Measurements from ENCODE around the gene OR6M1. TPM values are rescaled to one million over a fixed set of nuclear protein-coding genes. Genes with fewer than 3 reads are reported as not detected.

OR6M1 gene
- total RNA-seq, 1 donor from 2014 or later = not detected

DNA sequence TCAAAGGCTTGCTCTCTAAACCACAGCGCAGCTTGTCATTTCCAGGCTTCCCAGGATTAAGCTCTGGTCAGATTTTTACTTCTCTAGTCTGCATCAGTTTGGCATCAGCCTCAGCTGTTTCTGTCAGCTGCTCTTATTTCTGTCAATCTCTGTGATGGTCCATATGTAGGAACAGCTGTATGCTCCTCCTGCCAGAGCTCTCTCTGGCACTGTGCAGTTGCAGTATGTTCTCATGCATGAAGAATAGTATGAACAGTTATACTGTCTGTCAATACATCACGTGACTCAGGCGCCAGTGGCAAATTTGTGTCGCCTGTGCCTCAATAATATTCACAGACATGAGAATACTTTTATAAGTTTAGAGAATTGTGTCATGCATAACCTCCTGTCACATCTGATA lies 6.7 kb downstream of the OR6M1 start:
- Histone ChIP-seq H3K36me3 (no peaks in the 10 kb centered on the region), H3K4me1 (no peaks in the 10 kb centered on the region), H3K9me3 (no peaks in the 10 kb centered on the region), H3K4me3 (no peak overlapping the region), H3K27me3 (no peaks in the 10 kb centered on the region), H3K27ac (no peak overlapping the region)
- DNase-seq (ENCODE audit: extremely low spot score in 2 of 2) = no peak
- intact Hi-C loops (cut with DNase I) = no loop called here
- TF ChIP-seq, protein P1, sequence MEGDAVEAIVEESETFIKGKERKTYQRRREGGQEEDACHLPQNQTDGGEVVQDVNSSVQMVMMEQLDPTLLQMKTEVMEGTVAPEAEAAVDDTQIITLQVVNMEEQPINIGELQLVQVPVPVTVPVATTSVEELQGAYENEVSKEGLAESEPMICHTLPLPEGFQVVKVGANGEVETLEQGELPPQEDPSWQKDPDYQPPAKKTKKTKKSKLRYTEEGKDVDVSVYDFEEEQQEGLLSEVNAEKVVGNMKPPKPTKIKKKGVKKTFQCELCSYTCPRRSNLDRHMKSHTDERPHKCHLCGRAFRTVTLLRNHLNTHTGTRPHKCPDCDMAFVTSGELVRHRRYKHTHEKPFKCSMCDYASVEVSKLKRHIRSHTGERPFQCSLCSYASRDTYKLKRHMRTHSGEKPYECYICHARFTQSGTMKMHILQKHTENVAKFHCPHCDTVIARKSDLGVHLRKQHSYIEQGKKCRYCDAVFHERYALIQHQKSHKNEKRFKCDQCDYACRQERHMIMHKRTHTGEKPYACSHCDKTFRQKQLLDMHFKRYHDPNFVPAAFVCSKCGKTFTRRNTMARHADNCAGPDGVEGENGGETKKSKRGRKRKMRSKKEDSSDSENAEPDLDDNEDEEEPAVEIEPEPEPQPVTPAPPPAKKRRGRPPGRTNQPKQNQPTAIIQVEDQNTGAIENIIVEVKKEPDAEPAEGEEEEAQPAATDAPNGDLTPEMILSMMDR (IDR thresholded peaks at IDR 0.05) = no peak

DNA sequence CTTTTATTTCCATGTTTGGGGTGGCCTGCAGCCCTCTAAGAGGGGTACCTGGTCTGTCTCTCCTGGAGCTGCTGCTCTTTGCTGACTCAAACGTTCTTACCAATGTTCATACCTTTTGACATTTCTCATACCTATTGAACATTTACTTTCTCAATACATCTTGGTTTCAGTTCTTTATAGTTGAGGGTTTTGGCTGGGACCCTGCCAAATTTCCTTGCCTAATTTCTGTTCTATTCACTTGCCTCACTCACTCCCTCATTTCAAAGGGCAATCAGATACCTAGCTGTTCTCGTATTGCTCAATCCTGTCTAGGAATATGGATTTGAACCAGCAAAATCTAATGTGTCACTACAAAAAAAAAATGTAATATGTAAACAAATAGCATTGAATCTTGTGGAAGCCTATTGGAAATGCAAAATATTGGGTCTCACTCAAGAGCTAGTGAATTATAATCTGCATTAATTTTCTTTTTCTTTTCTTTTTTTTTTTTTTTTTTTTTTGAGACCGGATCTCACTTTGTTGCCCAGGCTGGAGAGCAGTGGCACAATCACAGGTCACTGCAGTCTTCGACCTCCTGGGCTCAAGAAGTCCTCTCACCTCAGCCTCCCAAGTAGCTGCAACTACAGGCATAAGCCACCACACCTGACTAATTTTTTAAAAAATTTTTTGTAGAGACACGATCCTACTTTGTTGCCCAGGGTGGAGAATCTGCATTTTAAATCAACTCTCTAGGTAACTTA lies 7.5 kb downstream of the OR6M1 start:
- H3K4me3 ChIP-seq = no peak overlapping the region
- no peaks in the 10 kb centered on the region for H3K36me3 ChIP-seq
- H3K27me3 ChIP-seq = no peaks in the 10 kb centered on the region
- TF ChIP-seq POLR2AphosphoS5 (IDR thresholded peaks at IDR 0.05; ENCODE audit: insufficient read depth in 1 of 2, low read depth in 1 of 2) (no peak), POLR2A (IDR thresholded peaks at IDR 0.05) (no peak)
- TF ChIP-seq, protein P1 (IDR thresholded peaks at IDR 0.05) = no peak
- intact Hi-C loops (cut with DNase I) = no loop called here
- H3K27ac ChIP-seq = no peak overlapping the region
- H3K9me3 ChIP-seq = no peaks in the 10 kb centered on the region
- no peak for DNase-seq (ENCODE audit: extremely low spot score in 2 of 2)
- no peaks in the 10 kb centered on the region for H3K4me1 ChIP-seq

DNA sequence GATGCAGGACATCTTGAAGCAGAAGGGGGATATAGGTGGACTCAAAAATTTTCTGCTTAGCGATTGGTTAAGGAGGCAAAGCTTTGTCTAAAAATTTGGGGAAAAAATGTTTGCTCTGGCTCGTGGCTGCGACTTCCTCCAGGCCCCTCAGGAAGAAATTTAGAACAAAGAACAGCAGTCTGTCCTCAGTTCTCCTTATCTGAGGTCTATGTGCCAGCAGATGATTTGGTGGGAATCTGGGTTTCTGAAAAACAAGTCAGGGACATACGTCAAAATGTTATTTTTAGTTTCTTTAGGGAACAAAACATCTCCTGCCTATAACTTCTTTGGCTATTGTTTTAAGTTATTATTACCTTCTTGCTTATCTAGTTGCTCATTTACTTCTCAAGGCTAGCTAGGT lies 8.1 kb downstream of the OR6M1 start:
- Histone ChIP-seq H3K4me1 (no peaks in the 10 kb centered on the region), H3K9me3 (no peaks in the 10 kb centered on the region), H3K4me3 (no peak overlapping the region), H3K27ac (no peak overlapping the region), H3K36me3 (no peaks in the 10 kb centered on the region), H3K27me3 (no peaks in the 10 kb centered on the region)
- TF ChIP-seq, protein P1 (IDR thresholded peaks at IDR 0.05) = no peak
- no peak for TF ChIP-seq POLR2A (IDR thresholded peaks at IDR 0.05)
- no peak for TF ChIP-seq POLR2AphosphoS5 (IDR thresholded peaks at IDR 0.05; ENCODE audit: insufficient read depth in 1 of 2, low read depth in 1 of 2)
- DNase-seq (ENCODE audit: extremely low spot score in 2 of 2) = no peak
- intact Hi-C loops (cut with DNase I) = no loop called here

DNA sequence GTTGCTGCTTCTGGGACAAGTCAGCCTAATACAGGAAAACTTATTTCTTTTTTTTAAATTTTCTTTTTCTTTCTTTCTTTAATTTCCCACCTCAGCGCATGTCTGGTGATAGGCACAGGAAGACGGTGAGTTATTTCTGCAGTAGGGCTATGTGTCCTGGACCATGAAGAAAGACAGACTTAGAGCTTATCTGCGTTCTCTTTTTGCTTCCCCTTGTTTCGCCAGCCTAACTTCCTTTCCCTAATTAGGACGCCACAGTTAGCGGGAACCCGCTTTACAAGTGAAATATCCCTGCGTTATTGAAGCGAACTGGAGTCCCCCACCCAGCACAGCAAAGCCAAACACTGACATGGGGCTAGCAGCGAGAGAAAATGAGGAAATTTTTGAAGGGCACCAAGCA lies 8.6 kb downstream of the OR6M1 start:
- Histone ChIP-seq H3K27ac (no peak overlapping the region), H3K4me3 (no peak overlapping the region), H3K27me3 (no peaks in the 10 kb centered on the region), H3K9me3 (no peaks in the 10 kb centered on the region), H3K4me1 (no peaks in the 10 kb centered on the region), H3K36me3 (no peaks in the 10 kb centered on the region)
- TF ChIP-seq, protein P1 (IDR thresholded peaks at IDR 0.05) = no peak
- TF ChIP-seq POLR2A (IDR thresholded peaks at IDR 0.05) = no peak
- no peak for TF ChIP-seq POLR2AphosphoS5 (IDR thresholded peaks at IDR 0.05; ENCODE audit: insufficient read depth in 1 of 2, low read depth in 1 of 2)
- intact Hi-C loops (cut with DNase I) = no loop called here
- DNase-seq (ENCODE audit: extremely low spot score in 2 of 2) = no peak

DNA sequence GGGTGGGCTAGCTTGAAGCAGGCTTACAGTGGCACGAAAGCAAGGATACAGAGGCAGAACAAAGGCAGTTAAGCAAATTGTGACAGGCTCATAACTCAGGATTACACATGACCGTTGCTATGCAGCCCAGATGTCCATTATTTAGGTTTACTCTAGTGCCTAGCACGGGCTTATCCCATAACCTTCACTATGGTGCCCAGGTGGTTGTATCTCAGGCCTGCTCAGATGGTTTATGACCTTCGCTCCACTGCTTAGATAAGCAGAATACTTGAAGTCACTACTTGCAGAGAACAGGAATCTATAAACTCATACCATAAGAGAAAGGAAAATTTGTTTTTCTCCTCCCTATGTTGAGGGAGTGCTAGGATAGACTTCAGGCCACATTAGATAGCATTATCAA lies 9.0 kb downstream of the OR6M1 start:
- no peak for DNase-seq (ENCODE audit: extremely low spot score in 2 of 2)
- no peaks in the 10 kb centered on the region for H3K27me3 ChIP-seq
- no peak overlapping the region for H3K4me3 ChIP-seq
- H3K27ac ChIP-seq = no peak overlapping the region
- H3K36me3 ChIP-seq = no peaks in the 10 kb centered on the region
- H3K4me1 ChIP-seq = no peaks in the 10 kb centered on the region
- H3K9me3 ChIP-seq = no peaks in the 10 kb centered on the region
- no peak for TF ChIP-seq POLR2AphosphoS5 (IDR thresholded peaks at IDR 0.05; ENCODE audit: insufficient read depth in 1 of 2, low read depth in 1 of 2)
- TF ChIP-seq, protein P1 (IDR thresholded peaks at IDR 0.05) = no peak
- no peak for TF ChIP-seq POLR2A (IDR thresholded peaks at IDR 0.05)
- intact Hi-C loops (cut with DNase I) = no loop called here
